ENCODE results near the gene COL24A1. TPM values are rescaled to one million over a fixed set of nuclear protein-coding genes. Genes with fewer than 3 reads are reported as not detected.
"Not testable (repeated sequence)": the region's sequence is repeated elsewhere in the genome, so short reads cannot be mapped to it uniquely, and the experiment has no call there.

Gene COL24A1
- total RNA-seq, 1 experiment from 2014 or later, result 1.2 TPM

- DNase-seq (ENCODE audit: low read depth), result no peak
Measured at GRCh38 chr1:86084998-86085397, 71.6 kb downstream of the COL24A1 start.

- DNase-seq (ENCODE audit: low read depth), result peak; percentile 9
Measured at GRCh38 chr1:86082183-86082582, 74.4 kb downstream of the COL24A1 start.

GRCh38 chr1:86072474-86072873, 84.1 kb downstream of the COL24A1 start:
- DNase-seq (ENCODE audit: low read depth), result not testable (repeated sequence)

- DNase-seq (ENCODE audit: low read depth), result not testable (repeated sequence)
Measured at GRCh38 chr1:86071870-86072269, 84.7 kb downstream of the COL24A1 start.

- no peak for DNase-seq (ENCODE audit: low read depth)
Measured at GRCh38 chr1:86069757-86070145, 86.8 kb downstream of the COL24A1 start.

GRCh38 chr1:86068841-86069756, 87.5 kb downstream of the COL24A1 start:
- peak; percentile 34 for DNase-seq (ENCODE audit: low read depth)

- peak; percentile 5 for DNase-seq (ENCODE audit: low read depth)
Measured at GRCh38 chr1:86068271-86068721, 88.3 kb downstream of the COL24A1 start.

GRCh38 chr1:86067626-86068025, 88.9 kb downstream of the COL24A1 start:
- no peak for DNase-seq (ENCODE audit: low read depth)

GRCh38 chr1:86064899-86065298, 91.7 kb downstream of the COL24A1 start:
- DNase-seq (ENCODE audit: low read depth), result no peak

- no peak for DNase-seq (ENCODE audit: low read depth)
Measured at GRCh38 chr1:86063721-86064120, 92.9 kb downstream of the COL24A1 start.

- DNase-seq (ENCODE audit: low read depth), result no peak
Measured at GRCh38 chr1:86062453-86062852, 94.1 kb downstream of the COL24A1 start.

GRCh38 chr1:86061551-86061990, 95.0 kb downstream of the COL24A1 start:
- no peak for DNase-seq (ENCODE audit: low read depth)

- no peak for DNase-seq (ENCODE audit: low read depth)
Measured at GRCh38 chr1:86054396-86054795, 102.2 kb downstream of the COL24A1 start.

- no peak for DNase-seq (ENCODE audit: low read depth)
Measured at GRCh38 chr1:86052948-86053698, 103.4 kb downstream of the COL24A1 start.

- DNase-seq (ENCODE audit: low read depth), result no peak
Measured at GRCh38 chr1:86035101-86035500, 121.5 kb downstream of the COL24A1 start.

GRCh38 chr1:86030180-86030579, 126.4 kb downstream of the COL24A1 start:
- DNase-seq (ENCODE audit: low read depth), result no peak

- peak; percentile 28 for DNase-seq (ENCODE audit: low read depth)
Measured at GRCh38 chr1:86018283-86018923, 138.2 kb downstream of the COL24A1 start.

GRCh38 chr1:86016076-86016759, 140.4 kb downstream of the COL24A1 start:
- no peak for DNase-seq (ENCODE audit: low read depth)

GRCh38 chr1:86015375-86015774, 141.2 kb downstream of the COL24A1 start:
- DNase-seq (ENCODE audit: low read depth), result no peak

GRCh38 chr1:86000601-86001000, 156.0 kb downstream of the COL24A1 start:
- no peak for DNase-seq (ENCODE audit: low read depth)

GRCh38 chr1:85998105-85998855, 158.3 kb downstream of the COL24A1 start:
- no peak for DNase-seq (ENCODE audit: low read depth)
